ENCODE results near the gene PLTP.

- no peak for TF ChIP-seq CTCF (IDR thresholded peaks at IDR 0.05; ENCODE audit: poor library complexity, severe bottlenecking)
- no peak for TF ChIP-seq SMC3 (conservative IDR thresholded peaks at IDR 0.05; ENCODE audit: poor library complexity)
Observed at GRCh38 chr20:45859916-45860315, 52.0 kb downstream of the PLTP start.

All from neural cell (in vitro differentiated cells).